Measurements from ENCODE around the gene OTOP2.

The OTOP2 gene

GRCh38 chr17:74963656-74964055 is 39.6 kb downstream of the OTOP2 start:
- TF ChIP-seq ESRRG (CRISPR knock-in tag; IDR thresholded peaks at IDR 0.05) (no peak), CSDC2 (CRISPR knock-in tag; IDR thresholded peaks at IDR 0.05) (no peak), CREB5 (CRISPR knock-in tag; IDR thresholded peaks at IDR 0.05; ENCODE audit: low read depth) (no peak), OSR1 (CRISPR knock-in tag; IDR thresholded peaks at IDR 0.05) (no peak)
- ATAC-seq: no peak

GRCh38 chr17:74964246-74964761 is 40.2 kb downstream of the OTOP2 start:
- no peak for ATAC-seq
- no peak for TF ChIP-seq SNAI2 (CRISPR knock-in tag; IDR thresholded peaks at IDR 0.05)
- no peak for TF ChIP-seq BACH2 (CRISPR knock-in tag; IDR thresholded peaks at IDR 0.05; ENCODE audit: borderline replicate concordance)
- TF ChIP-seq ZNF565 (CRISPR knock-in tag; conservative IDR thresholded peaks at IDR 0.05; ENCODE audit: low read depth): no peak
- TF ChIP-seq TSHZ2 (CRISPR knock-in tag; IDR thresholded peaks at IDR 0.05): no peak

- no peak for ATAC-seq
- TF ChIP-seq ESRRG (CRISPR knock-in tag; IDR thresholded peaks at IDR 0.05) (no peak), CSRNP3 (CRISPR knock-in tag; IDR thresholded peaks at IDR 0.05) (no peak), ZFP3 (CRISPR knock-in tag; IDR thresholded peaks at IDR 0.05) (no peak), TOX (CRISPR knock-in tag; IDR thresholded peaks at IDR 0.05; ENCODE audit: borderline replicate concordance) (no peak), ISL1 (CRISPR knock-in tag; IDR thresholded peaks at IDR 0.05) (no peak), BACH2 (CRISPR knock-in tag; IDR thresholded peaks at IDR 0.05; ENCODE audit: borderline replicate concordance) (no peak), POU6F1 (CRISPR knock-in tag; IDR thresholded peaks at IDR 0.05; ENCODE audit: borderline replicate concordance, low read depth) (no peak), SNAI2 (CRISPR knock-in tag; IDR thresholded peaks at IDR 0.05) (no peak), ZNF8 (CRISPR knock-in tag; IDR thresholded peaks at IDR 0.05) (no peak), ARNTL (CRISPR knock-in tag; IDR thresholded peaks at IDR 0.05; ENCODE audit: borderline replicate concordance, low read depth) (no peak), ZNF70 (CRISPR knock-in tag; IDR thresholded peaks at IDR 0.05) (no peak), TSHZ2 (CRISPR knock-in tag; IDR thresholded peaks at IDR 0.05) (no peak), PATZ1 (CRISPR knock-in tag; IDR thresholded peaks at IDR 0.05; ENCODE audit: borderline replicate concordance) (no peak), CREB5 (CRISPR knock-in tag; IDR thresholded peaks at IDR 0.05; ENCODE audit: low read depth) (no peak), ZNF565 (CRISPR knock-in tag; conservative IDR thresholded peaks at IDR 0.05; ENCODE audit: low read depth) (no peak)
Observed at GRCh38 chr17:74964988-74965622, 41.0 kb downstream of the OTOP2 start.
